Neural cell (in vitro differentiated cells): ENCODE data around the gene CD300H. TPM values are rescaled to one million over a fixed set of nuclear protein-coding genes. Genes with fewer than 3 reads are reported as not detected.

ENCODE experiments used
- H2AFZ ChIP-seq: fragments of 200-600, 300-800 bp; sonication (generic), shearing (Covaris generic); 2 replicates; pipeline ENCODE4 v1.6.0; 2014; ENCODE audit warnings: low read depth, mild to moderate bottlenecking, antibody characterized with exemption, low read length, moderate library complexity
- H3F3A ChIP-seq: fragments of 200-600 bp; shearing (Covaris generic); 2 replicates; pipeline ENCODE4 v1.6.1; 2016; ENCODE audit warnings: mild to moderate bottlenecking, moderate library complexity, mixed read lengths, antibody characterized with exemption, low read length; ENCODE audit not compliant: insufficient read depth, poor library complexity, severe bottlenecking
- H3K27ac ChIP-seq: fragments of 200-600, 300-800 bp; sonication (generic), shearing (Covaris generic); 2 replicates; pipeline ENCODE4 v1.5.1; 2014; ENCODE audit warnings: mild to moderate bottlenecking, low read length, moderate library complexity
- H3K27me3 ChIP-seq: fragments of 300-800, 200-600 bp; sonication (generic), shearing (Covaris generic); 2 replicates; pipeline ENCODE4 v1.6.0; 2014; ENCODE audit warnings: mild to moderate bottlenecking, low read depth, low read length, moderate library complexity; ENCODE audit not compliant: insufficient read depth
- H3K36me3 ChIP-seq: fragments of 300-800, 200-600 bp; sonication (generic), shearing (Covaris generic); 2 replicates; pipeline ENCODE4 v1.5.1; 2014; ENCODE audit warnings: mild to moderate bottlenecking, antibody characterized with exemption, low read length, moderate library complexity; ENCODE audit not compliant: insufficient read depth
- H3K4me2 ChIP-seq: fragments of 300-800, 200-600 bp; sonication (generic), shearing (Covaris generic); 2 replicates; pipeline ENCODE4 v1.6.0; 2014; ENCODE audit warnings: mild to moderate bottlenecking, low read length
- H3K4me3 ChIP-seq: fragments of 300-800, 200-600 bp; sonication (generic), shearing (Covaris generic); 2 replicates; pipeline ENCODE4 v1.5.1; 2014; ENCODE audit warnings: mild to moderate bottlenecking, low read length, moderate library complexity
- H3K79me2 ChIP-seq: fragments of 200-600 bp; shearing (Covaris generic); replicated peaks from 2 replicates; pipeline ENCODE4 v1.6.0; 2014; ENCODE audit warnings: mild to moderate bottlenecking, low read length, moderate library complexity; ENCODE audit not compliant: insufficient read depth
- H3K9ac ChIP-seq: fragments of 300-800, 200-600 bp; sonication (generic), shearing (Covaris generic); 2 replicates; pipeline ENCODE4 v1.6.1; 2016; ENCODE audit warnings: mild to moderate bottlenecking, low read length, mixed read lengths
- H3K9me2 ChIP-seq: fragments of 200-600 bp; shearing (Covaris generic); 2 replicates; pipeline ENCODE4 v1.6.1; 2016; ENCODE audit warnings: mild to moderate bottlenecking, low read length, mixed read lengths; ENCODE audit not compliant: insufficient read depth
- H3K9me3 ChIP-seq: fragments of 200-600, 300-800 bp; sonication (generic), shearing (Covaris generic); 2 replicates; pipeline ENCODE4 v1.6.1; 2016; ENCODE audit warnings: mild to moderate bottlenecking, mixed run types, low read length, moderate library complexity, mixed read lengths
- H4K20me1 ChIP-seq: fragments of 200-600 bp; shearing (Covaris generic); 2 replicates; pipeline ENCODE4 v1.6.1; 2016; ENCODE audit warnings: mild to moderate bottlenecking, mixed run types; ENCODE audit not compliant: insufficient read depth
- CTCF ChIP-seq: fragments of 450-650 bp; IDR thresholded peaks from 2 replicates; pipeline ENCODE4 v1.5.1; 2014; ENCODE audit warnings: antibody characterized with exemption, mild to moderate bottlenecking, moderate library complexity; ENCODE audit not compliant: poor library complexity, severe bottlenecking
- EP300 ChIP-seq: fragments of 450-650 bp; conservative IDR thresholded peaks from 2 replicates; pipeline ENCODE4 v1.6.1; 2014; ENCODE audit warnings: antibody characterized with exemption, mild to moderate bottlenecking, moderate library complexity; ENCODE audit not compliant: poor library complexity, severe bottlenecking
- EZH2 ChIP-seq: fragments of 200-600, 300-800 bp; shearing (Covaris generic), sonication (generic); IDR thresholded peaks from 2 replicates; pipeline ENCODE4 v1.6.1; 2014; ENCODE audit warnings: antibody characterized with exemption, low read length, borderline replicate concordance, mild to moderate bottlenecking; ENCODE audit not compliant: insufficient read depth, poor library complexity, severe bottlenecking
- MXI1 ChIP-seq: fragments of 450-650 bp; conservative IDR thresholded peaks from 2 replicates; pipeline ENCODE4 v1.6.1; 2014; ENCODE audit warnings: antibody characterized with exemption, mild to moderate bottlenecking; ENCODE audit not compliant: poor library complexity, severe bottlenecking
- POLR2AphosphoS5 ChIP-seq: IDR thresholded peaks from 2 replicates; pipeline ENCODE4 v1.6.1; 2012
- RAD21 ChIP-seq: fragments of 450-650 bp; conservative IDR thresholded peaks from 2 replicates; pipeline ENCODE4 v1.6.1; 2014; ENCODE audit warnings: antibody characterized with exemption, mild to moderate bottlenecking, moderate library complexity
- REST ChIP-seq: IDR thresholded peaks from 2 replicates; pipeline ENCODE4 v1.6.1; 2012; ENCODE audit warnings: borderline replicate concordance
- SMC3 ChIP-seq: fragments of 450-650 bp; conservative IDR thresholded peaks from 2 replicates; pipeline ENCODE4 v1.6.1; 2014; ENCODE audit warnings: antibody characterized with exemption, mild to moderate bottlenecking, moderate library complexity; ENCODE audit not compliant: poor library complexity
- TAF1 ChIP-seq: IDR thresholded peaks from 2 replicates; pipeline ENCODE4 v1.6.1; 2012; ENCODE audit warnings: low read depth
- polyA plus RNA-seq: library from polyadenylated mRNA; depleted of rRNA; stranded (reverse); fragments of >200 nt; gene quantifications from 2 replicates; pipeline ENCODE4 v1.2.3, GENCODE V29; 2014

CD300H gene
- polyA plus RNA-seq, 1 donor from 2014 or later: not detected

- Histone ChIP-seq H2AFZ (no peak overlapping the region), H3K9ac (no peak overlapping the region), H3K9me2 (no peaks in the 10 kb centered on the region), H3K27me3 (no peaks in the 10 kb centered on the region), H3K4me3 (no peak overlapping the region), H3K27ac (no peak overlapping the region), H3K4me2 (no peak overlapping the region), H4K20me1 (no peaks in the 10 kb centered on the region), H3F3A (no peaks in the 10 kb centered on the region), H3K9me3 (no peaks in the 10 kb centered on the region), H3K79me2 (no peaks in the 10 kb centered on the region), H3K36me3 (no peaks in the 10 kb centered on the region)
- TF ChIP-seq RAD21 (no peak), POLR2AphosphoS5 (no peak)
Measured at GRCh38 chr17:74554909-74555308, 12.4 kb downstream of the CD300H start.

GRCh38 chr17:74552037-74552436 lies 15.3 kb downstream of the CD300H start:
- peak overlapping the region; percentile 44 for H3K27ac ChIP-seq
- peak overlapping the region; percentile 35 for H3K4me3 ChIP-seq
- peak overlapping the region; percentile 20 for H3K4me2 ChIP-seq
- H3K9me3 ChIP-seq: no peaks in the 10 kb centered on the region
- no peaks in the 10 kb centered on the region for H3K9me2 ChIP-seq
- peak; percentile 64 for TF ChIP-seq MXI1
- TF ChIP-seq EP300: peak; percentile 67
- no peak for TF ChIP-seq EZH2
- peak; percentile 68 for TF ChIP-seq POLR2AphosphoS5
- H3K27me3 ChIP-seq: no peaks in the 10 kb centered on the region
- H3K79me2 ChIP-seq: no peaks in the 10 kb centered on the region
- no peaks in the 10 kb centered on the region for H3F3A ChIP-seq
- H4K20me1 ChIP-seq: no peaks in the 10 kb centered on the region
- H3K9ac ChIP-seq: peak overlapping the region; percentile 38
- H2AFZ ChIP-seq: no peak overlapping the region
- H3K36me3 ChIP-seq: no peaks in the 10 kb centered on the region

GRCh38 chr17:74550602-74551001 lies 16.7 kb downstream of the CD300H start:
- Histone ChIP-seq H3K4me3 (no peak overlapping the region), H3K36me3 (no peaks in the 10 kb centered on the region), H4K20me1 (no peaks in the 10 kb centered on the region), H3K79me2 (no peaks in the 10 kb centered on the region), H3K9ac (no peak overlapping the region), H3K4me2 (no peak overlapping the region), H3K27ac (no peak overlapping the region), H3K9me2 (no peaks in the 10 kb centered on the region), H2AFZ (no peak overlapping the region), H3F3A (no peaks in the 10 kb centered on the region), H3K27me3 (no peaks in the 10 kb centered on the region), H3K9me3 (no peaks in the 10 kb centered on the region)
- TF ChIP-seq EZH2 (no peak), SMC3 (no peak), TAF1 (no peak), CTCF (no peak), RAD21 (no peak), EP300 (no peak), REST (no peak), POLR2AphosphoS5 (no peak), MXI1 (no peak)
